ENCODE measurements around the gene CRYGA.

GRCh38 chr2:208135794-208136715 is 27.3 kb downstream of the CRYGA start:
- no peak for TF ChIP-seq CTCF (IDR thresholded peaks at IDR 0.05)
- TF ChIP-seq, protein P1, sequence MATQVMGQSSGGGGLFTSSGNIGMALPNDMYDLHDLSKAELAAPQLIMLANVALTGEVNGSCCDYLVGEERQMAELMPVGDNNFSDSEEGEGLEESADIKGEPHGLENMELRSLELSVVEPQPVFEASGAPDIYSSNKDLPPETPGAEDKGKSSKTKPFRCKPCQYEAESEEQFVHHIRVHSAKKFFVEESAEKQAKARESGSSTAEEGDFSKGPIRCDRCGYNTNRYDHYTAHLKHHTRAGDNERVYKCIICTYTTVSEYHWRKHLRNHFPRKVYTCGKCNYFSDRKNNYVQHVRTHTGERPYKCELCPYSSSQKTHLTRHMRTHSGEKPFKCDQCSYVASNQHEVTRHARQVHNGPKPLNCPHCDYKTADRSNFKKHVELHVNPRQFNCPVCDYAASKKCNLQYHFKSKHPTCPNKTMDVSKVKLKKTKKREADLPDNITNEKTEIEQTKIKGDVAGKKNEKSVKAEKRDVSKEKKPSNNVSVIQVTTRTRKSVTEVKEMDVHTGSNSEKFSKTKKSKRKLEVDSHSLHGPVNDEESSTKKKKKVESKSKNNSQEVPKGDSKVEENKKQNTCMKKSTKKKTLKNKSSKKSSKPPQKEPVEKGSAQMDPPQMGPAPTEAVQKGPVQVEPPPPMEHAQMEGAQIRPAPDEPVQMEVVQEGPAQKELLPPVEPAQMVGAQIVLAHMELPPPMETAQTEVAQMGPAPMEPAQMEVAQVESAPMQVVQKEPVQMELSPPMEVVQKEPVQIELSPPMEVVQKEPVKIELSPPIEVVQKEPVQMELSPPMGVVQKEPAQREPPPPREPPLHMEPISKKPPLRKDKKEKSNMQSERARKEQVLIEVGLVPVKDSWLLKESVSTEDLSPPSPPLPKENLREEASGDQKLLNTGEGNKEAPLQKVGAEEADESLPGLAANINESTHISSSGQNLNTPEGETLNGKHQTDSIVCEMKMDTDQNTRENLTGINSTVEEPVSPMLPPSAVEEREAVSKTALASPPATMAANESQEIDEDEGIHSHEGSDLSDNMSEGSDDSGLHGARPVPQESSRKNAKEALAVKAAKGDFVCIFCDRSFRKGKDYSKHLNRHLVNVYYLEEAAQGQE (IDR thresholded peaks at IDR 0.05; ENCODE audit: insufficient read depth in 1 of 2, low read depth in 2 of 2, low read length in 1 of 2), result no peak
- no peak for TF ChIP-seq SIN3A (IDR thresholded peaks at IDR 0.05; ENCODE audit: borderline replicate concordance, insufficient read depth, low read depth, low read length)

Measured in Panc1 (cell line).